GM23248 (cell line): Measurements from ENCODE around the gene RGS17. TPM values are rescaled to one million over a fixed set of nuclear protein-coding genes. Genes with fewer than 3 reads are reported as not detected.
"Not testable (repeated sequence)": the region's sequence is repeated elsewhere in the genome, so short reads cannot be mapped to it uniquely, and the experiment has no call there.

Experiments used
- DNase-seq: peaks from one replicate; pipeline ENCODE4 v3.0.0-alpha.2; 2015
- H2AFZ ChIP-seq: fragments of 200-600 bp; sonication (generic); 2 replicates; pipeline ENCODE4 v1.6.1; 2016; ENCODE audit warnings: antibody characterized with exemption
- H3F3A ChIP-seq: fragments of 200-600 bp; sonication (generic); 2 replicates; pipeline ENCODE4 v1.6.1; 2016; ENCODE audit warnings: mild to moderate bottlenecking, antibody characterized with exemption, mixed run types; ENCODE audit not compliant: insufficient read depth
- H3K27ac ChIP-seq: fragments of 200-600 bp; sonication (generic); 2 replicates; pipeline ENCODE4 v1.5.1; 2016; ENCODE audit warnings: mild to moderate bottlenecking
- H3K27me3 ChIP-seq: fragments of 200-600 bp; sonication (generic); replicated peaks from 2 replicates; pipeline ENCODE4 v1.6.1; 2016; ENCODE audit warnings: mild to moderate bottlenecking; ENCODE audit not compliant: insufficient read depth
- H3K36me3 ChIP-seq: fragments of 200-600 bp; sonication (generic); 2 replicates; pipeline ENCODE4 v1.6.1; 2016; ENCODE audit warnings: low read depth, mild to moderate bottlenecking
- H3K4me1 ChIP-seq: fragments of 200-600 bp; sonication (generic); 2 replicates; pipeline ENCODE4 v1.6.1; 2016; ENCODE audit warnings: mild to moderate bottlenecking; ENCODE audit not compliant: insufficient read depth
- H3K4me2 ChIP-seq: fragments of 200-600 bp; sonication (generic); one replicate; pipeline ENCODE4 v1.6.1; 2016; ENCODE audit warnings: mild to moderate bottlenecking; ENCODE audit not compliant: unreplicated experiment
- H3K4me3 ChIP-seq: fragments of 200-600 bp; sonication (generic); 2 replicates; pipeline ENCODE4 v1.5.1; 2016; ENCODE audit warnings: mild to moderate bottlenecking
- H3K79me2 ChIP-seq: fragments of 200-600 bp; sonication (generic); 2 replicates; pipeline ENCODE4 v1.6.1; 2016; ENCODE audit warnings: mild to moderate bottlenecking; ENCODE audit not compliant: insufficient read depth
- H3K9ac ChIP-seq: fragments of 200-600 bp; sonication (generic); 2 replicates; pipeline ENCODE4 v1.6.1; 2016; ENCODE audit warnings: mild to moderate bottlenecking
- H3K9me2 ChIP-seq: fragments of 200-600 bp; sonication (generic); 2 replicates; pipeline ENCODE4 v1.6.1; 2016; ENCODE audit warnings: mixed run types, mild to moderate bottlenecking, moderate library complexity; ENCODE audit not compliant: insufficient read depth
- H3K9me3 ChIP-seq: fragments of 200-600 bp; sonication (generic); one replicate; pipeline ENCODE4 v1.6.1; 2017; ENCODE audit warnings: low read depth
- H4K20me1 ChIP-seq: fragments of 200-600 bp; sonication (generic); 2 replicates; pipeline ENCODE4 v1.6.0; 2016; ENCODE audit not compliant: insufficient read depth
- EZH2 ChIP-seq: fragments of 200-600 bp; sonication (generic); IDR thresholded peaks from 2 replicates; pipeline ENCODE4 v1.6.1; 2018; ENCODE audit warnings: antibody characterized with exemption, mild to moderate bottlenecking; ENCODE audit not compliant: insufficient read depth, poor library complexity, severe bottlenecking
- EZH2phosphoT487 ChIP-seq: fragments of 200-600 bp; sonication (generic); IDR thresholded peaks from 2 replicates; pipeline ENCODE4 v1.6.1; 2018; ENCODE audit warnings: antibody characterized with exemption, moderate library complexity, mild to moderate bottlenecking, low read depth; ENCODE audit not compliant: insufficient read depth
- WGBS, 2 experiments: methylation state at CpG; one replicate each; pipeline ENCODE4 v1.1.6; 2015 to 2017; ENCODE audit warnings: low lambda C conversion rate in 2 of 2, low coverage in 1 of 2; ENCODE audit errors: missing lambda C conversion rate in 2 of 2; 5-methylcytosine and 5-hydroxymethylcytosine counted together
- in situ Hi-C: fragments of 300-500 bp; cut with MboI; formaldehyde crosslinking; loops from 2 replicates; pipeline ENCODE4 v1.15.0; 2020
- polyA plus RNA-seq: library from polyadenylated mRNA; unstranded; fragments of >200 nt; fragmentation: Nextera tagmentation; extraction: Ambion mirVana; gene quantifications from 2 replicates; pipeline ENCODE4 v1.2.1, GENCODE V29; 2016
- total RNA-seq: library from RNA; depleted of rRNA; stranded (reverse); fragments of >200 nt; shearing (Covaris generic); gene quantifications from 2 replicates; pipeline ENCODE4 v1.2.3, GENCODE V29; 2014

RGS17 gene
- total and polyA plus RNA-seq, 2 experiments from 2014 or later = 0.36 to 1.1 TPM

- Histone ChIP-seq H3K79me2 (peaks cover 97% of the 10 kb centered on the region), H3K9me3 (no peaks in the 10 kb centered on the region), H4K20me1 (no peaks in the 10 kb centered on the region), H3K9me2 (no peaks in the 10 kb centered on the region), H3K27ac (no peak overlapping the region), H3K4me3 (no peak overlapping the region), H3K4me1 (peaks cover 16% of the 10 kb centered on the region), H3F3A (no peaks in the 10 kb centered on the region), H3K36me3 (peaks cover 42% of the 10 kb centered on the region), H3K4me2 (no peak overlapping the region), H3K9ac (no peak overlapping the region), H2AFZ (no peak overlapping the region), H3K27me3 (no peaks in the 10 kb centered on the region)
- TF ChIP-seq EZH2phosphoT487 (no peak), EZH2 (no peak)
- 95 to 100% methylated on average over 1 of the region's 1 CpG for WGBS, 2 experiments
- no peak for DNase-seq
- in situ Hi-C loops = no loop called here
Measured at GRCh38 chr6:152976749-152977148, 154.3 kb downstream of the RGS17 start.

- Histone ChIP-seq H2AFZ (no peak overlapping the region), H4K20me1 (no peaks in the 10 kb centered on the region), H3K9me2 (no peaks in the 10 kb centered on the region), H3K27ac (no peak overlapping the region), H3K4me2 (no peak overlapping the region), H3K27me3 (no peaks in the 10 kb centered on the region), H3K36me3 (peaks cover 55% of the 10 kb centered on the region), H3K4me1 (peaks cover 7% of the 10 kb centered on the region; the same call in 1 of the 2 replicates), H3K79me2 (peaks cover 90% of the 10 kb centered on the region), H3K4me3 (no peak overlapping the region), H3K9ac (no peak overlapping the region), H3K9me3 (no peaks in the 10 kb centered on the region), H3F3A (no peaks in the 10 kb centered on the region; the same call in 1 of the 2 replicates)
- no peak for TF ChIP-seq EZH2phosphoT487
- no peak for TF ChIP-seq EZH2
- in situ Hi-C loops = no loop called here
- no peak for DNase-seq
- WGBS, 2 experiments = 97 to 99% methylated on average over 4 of the region's 4 CpGs
Measured at GRCh38 chr6:152975204-152975915, 155.7 kb downstream of the RGS17 start.

GRCh38 chr6:152973916-152974315 is 157.2 kb downstream of the RGS17 start:
- in situ Hi-C loops = no loop called here
- no peak overlapping the region for H3K27ac ChIP-seq
- H3K27me3 ChIP-seq = no peaks in the 10 kb centered on the region
- H3K9me3 ChIP-seq = peaks cover 4% of the 10 kb centered on the region
- DNase-seq = no peak
- H3F3A ChIP-seq = no peaks in the 10 kb centered on the region; the same call in 1 of the 2 replicates
- no peak overlapping the region for H3K4me3 ChIP-seq
- no peak overlapping the region for H3K4me2 ChIP-seq
- no peak for TF ChIP-seq EZH2
- no peak for TF ChIP-seq EZH2phosphoT487
- H3K9me2 ChIP-seq = no peaks in the 10 kb centered on the region
- no peaks in the 10 kb centered on the region for H4K20me1 ChIP-seq
- H3K9ac ChIP-seq = no peak overlapping the region
- H2AFZ ChIP-seq = no peak overlapping the region
- H3K36me3 ChIP-seq = peaks cover 67% of the 10 kb centered on the region
- H3K79me2 ChIP-seq = peaks cover 75% of the 10 kb centered on the region
- no peaks in the 10 kb centered on the region for H3K4me1 ChIP-seq
- 97 to 100% methylated on average over 1 of the region's 1 CpG for WGBS, 2 experiments

- in situ Hi-C loops = no loop called here
Measured at GRCh38 chr6:152969688-152970418, 161.2 kb downstream of the RGS17 start.

GRCh38 chr6:152966168-152966894 is 164.8 kb downstream of the RGS17 start:
- H3K9me2 ChIP-seq, H3K9ac ChIP-seq, H4K20me1 ChIP-seq, H2AFZ ChIP-seq, H3K27me3 ChIP-seq, in situ Hi-C loops, H3K4me2 ChIP-seq, H3K9me3 ChIP-seq, H3K4me1 ChIP-seq, H3K79me2 ChIP-seq, DNase-seq, H3F3A ChIP-seq, H3K27ac ChIP-seq, H3K4me3 ChIP-seq: not testable (repeated sequence)
- 89 to 91% methylated on average over 13 to 15 of the region's 15 CpGs for WGBS, 2 experiments
- peaks cover 21% of the 10 kb centered on the region for H3K36me3 ChIP-seq

More at GRCh38 chr6:152969688-152970418, 161.2 kb downstream of the RGS17 start:
- H3K9me2 ChIP-seq = no peaks in the 10 kb centered on the region
- no peak overlapping the region for H2AFZ ChIP-seq
- H4K20me1 ChIP-seq = no peaks in the 10 kb centered on the region
- no peak overlapping the region for H3K4me2 ChIP-seq
- no peak overlapping the region for H3K4me3 ChIP-seq
- TF ChIP-seq EZH2 (no peak), EZH2phosphoT487 (no peak)
- H3K4me1 ChIP-seq = no peaks in the 10 kb centered on the region
- H3K79me2 ChIP-seq = peaks cover 35% of the 10 kb centered on the region
- H3F3A ChIP-seq = no peaks in the 10 kb centered on the region; the same call in 1 of the 2 replicates
- H3K27me3 ChIP-seq = no peaks in the 10 kb centered on the region
- no peak overlapping the region for H3K9ac ChIP-seq
- H3K9me3 ChIP-seq = peaks cover 4% of the 10 kb centered on the region
- WGBS, 2 experiments = 96 to 99% methylated on average over 6 of the region's 6 CpGs
- peaks cover 56% of the 10 kb centered on the region for H3K36me3 ChIP-seq
- no peak overlapping the region for H3K27ac ChIP-seq
- no peak for DNase-seq
